Measurements from ENCODE around the gene FARS2.

GRCh38 chr6:5499644-5500306 is 238.5 kb downstream of the FARS2 start:
- TF ChIP-seq CTCF (IDR thresholded peaks at IDR 0.05) = no peak
- no peak for TF ChIP-seq POLR2A (IDR thresholded peaks at IDR 0.05)

All from transverse colon (tissue), 3 donors.